Naive thymus-derived CD4-positive, alpha-beta T cell (primary cell): ENCODE results near the gene BLVRB. TPM values are rescaled to one million over a fixed set of nuclear protein-coding genes. Genes with fewer than 3 reads are reported as not detected.
"Not testable (repeated sequence)": the region's sequence is repeated elsewhere in the genome, so short reads cannot be mapped to it uniquely, and the experiment has no call there.

Source experiments
- ATAC-seq: fragments of 150-1000 bp; cut with Tn5 transposase; 2 replicates; pipeline ENCODE4 v1.10.0; 2021; ENCODE audit warnings: mild to moderate bottlenecking, moderate library complexity
- CTCF ChIA-PET: fragments of 350-600 bp; sonication (Branson Sonifier 250); formaldehyde crosslinking; loops from one replicate; lab custom pipeline; 2021; ENCODE audit warnings: antibody characterized with exemption; lab: Charles Lee
- POLR2A ChIA-PET: fragments of 350-600 bp; sonication (Branson Sonifier 250); formaldehyde crosslinking; loops from one replicate; lab custom pipeline; 2021; ENCODE audit warnings: antibody characterized with exemption, inconsistent platforms; lab: Charles Lee
- DNase-seq, 9 donors: peaks; one replicate each; pipeline versions ENCODE4 v3.0.0 to v3.0.0-alpha.2; 2020 to 2022; ENCODE audit warnings: mixed read lengths in 1 of 9
- H3K27ac ChIP-seq: one replicate; pipeline ENCODE4 v1.7.0; 2013; ENCODE audit warnings: mild to moderate bottlenecking, low read depth, low read length, moderate library complexity
- H3K27me3 ChIP-seq, 2 donors: one replicate each; pipeline ENCODE4 v1.7.0; 2013; ENCODE audit warnings: low read length in 2 of 2, mild to moderate bottlenecking in 2 of 2, moderate library complexity in 2 of 2; ENCODE audit not compliant: control insufficient read depth in 2 of 2, insufficient read depth in 2 of 2
- H3K36me3 ChIP-seq, 3 experiments: 1 replicate in 2 of 3; 2 replicates in 1 of 3; pipeline ENCODE4 v1.7.0; 2013; ENCODE audit warnings: low read length in 3 of 3, mild to moderate bottlenecking in 3 of 3, moderate library complexity in 1 of 3; ENCODE audit not compliant: insufficient read depth in 3 of 3, control insufficient read depth in 2 of 3
- H3K4me1 ChIP-seq, 2 donors: one replicate each; pipeline ENCODE4 v1.7.0; 2013; ENCODE audit warnings: low read length in 2 of 2, mild to moderate bottlenecking in 2 of 2, moderate library complexity in 1 of 2; ENCODE audit not compliant: control insufficient read depth in 2 of 2, insufficient read depth in 2 of 2
- H3K4me3 ChIP-seq: 2 replicates; pipeline ENCODE4 v1.7.0; 2013; ENCODE audit warnings: mild to moderate bottlenecking, low read length
- H3K9me3 ChIP-seq, 3 experiments: 1 replicate in 2 of 3; 2 replicates in 1 of 3; pipeline ENCODE4 v1.7.0; 2013; ENCODE audit warnings: low read length in 3 of 3; ENCODE audit not compliant: control insufficient read depth in 2 of 3
- H3K27ac Mint-ChIP-seq, 9 donors: one replicate each; pipeline ENCODE4 v1.8.0; 2020 to 2022; ENCODE audit warnings: mixed read lengths in 9 of 9, mild to moderate bottlenecking in 8 of 9, moderate library complexity in 5 of 9, inconsistent platforms in 2 of 9
- H3K27me3 Mint-ChIP-seq, 5 donors: one replicate each; pipeline ENCODE4 v1.8.0; 2021 to 2022; ENCODE audit warnings: mixed read lengths in 5 of 5, mild to moderate bottlenecking in 1 of 5
- H3K36me3 Mint-ChIP-seq, 5 donors: one replicate each; pipeline ENCODE4 v1.8.0; 2020 to 2022; ENCODE audit warnings: mixed read lengths in 5 of 5, mild to moderate bottlenecking in 3 of 5, inconsistent platforms in 1 of 5
- H3K4me1 Mint-ChIP-seq, 7 donors: one replicate each; pipeline ENCODE4 v1.8.0; 2020 to 2022; ENCODE audit warnings: mixed read lengths in 7 of 7, mild to moderate bottlenecking in 3 of 7, inconsistent platforms in 1 of 7
- H3K4me3 Mint-ChIP-seq, 10 donors: one replicate each; pipeline ENCODE4 v1.8.0; 2020 to 2022; ENCODE audit warnings: mild to moderate bottlenecking in 10 of 10, mixed read lengths in 10 of 10, moderate library complexity in 6 of 10, inconsistent platforms in 2 of 10
- H3K9me3 Mint-ChIP-seq, 11 donors: one replicate each; pipeline ENCODE4 v1.8.0; 2020 to 2022; ENCODE audit warnings: mixed read lengths in 11 of 11, mild to moderate bottlenecking in 4 of 11, inconsistent platforms in 1 of 11, moderate library complexity in 1 of 11
- intact Hi-C, 2 donors: fragments of 100-400 bp; cut with micrococcal nuclease; formaldehyde crosslinking; loops; one replicate each; pipeline ENCODE4 v1.15.1; 2023
- polyA plus RNA-seq, 2 donors: library from polyadenylated mRNA; unstranded; fragments of 300-500 nt; fragmentation: Illumina TruSeq; gene quantifications; one replicate each; pipeline ENCODE4 v1.2.3, GENCODE V29; 2021
- total RNA-seq, 6 experiments: library from RNA in 5 of 6; stranded (reverse) in 5 of 6; gene quantifications; 1 replicate in 5 of 6; 2 replicates in 1 of 6; pipeline ENCODE4 v1.2.3 and lab custom pipeline; 2021 to 2026

BLVRB gene
- total and polyA plus RNA-seq, 7 experiments from 2014 or later: 11.0 to 42.2 (median 14.3) TPM

GRCh38 chr19:40438284-40438683, 27.3 kb downstream of the BLVRB start:
- no peak for ATAC-seq
- POLR2A ChIA-PET: interaction anchor here (0.6 to 1.9 kb wide), 4 partner anchors 10 to 953 kb away, joined by 6 read pairs; partner anchors contain the start of gene SERTAD1

DNA sequence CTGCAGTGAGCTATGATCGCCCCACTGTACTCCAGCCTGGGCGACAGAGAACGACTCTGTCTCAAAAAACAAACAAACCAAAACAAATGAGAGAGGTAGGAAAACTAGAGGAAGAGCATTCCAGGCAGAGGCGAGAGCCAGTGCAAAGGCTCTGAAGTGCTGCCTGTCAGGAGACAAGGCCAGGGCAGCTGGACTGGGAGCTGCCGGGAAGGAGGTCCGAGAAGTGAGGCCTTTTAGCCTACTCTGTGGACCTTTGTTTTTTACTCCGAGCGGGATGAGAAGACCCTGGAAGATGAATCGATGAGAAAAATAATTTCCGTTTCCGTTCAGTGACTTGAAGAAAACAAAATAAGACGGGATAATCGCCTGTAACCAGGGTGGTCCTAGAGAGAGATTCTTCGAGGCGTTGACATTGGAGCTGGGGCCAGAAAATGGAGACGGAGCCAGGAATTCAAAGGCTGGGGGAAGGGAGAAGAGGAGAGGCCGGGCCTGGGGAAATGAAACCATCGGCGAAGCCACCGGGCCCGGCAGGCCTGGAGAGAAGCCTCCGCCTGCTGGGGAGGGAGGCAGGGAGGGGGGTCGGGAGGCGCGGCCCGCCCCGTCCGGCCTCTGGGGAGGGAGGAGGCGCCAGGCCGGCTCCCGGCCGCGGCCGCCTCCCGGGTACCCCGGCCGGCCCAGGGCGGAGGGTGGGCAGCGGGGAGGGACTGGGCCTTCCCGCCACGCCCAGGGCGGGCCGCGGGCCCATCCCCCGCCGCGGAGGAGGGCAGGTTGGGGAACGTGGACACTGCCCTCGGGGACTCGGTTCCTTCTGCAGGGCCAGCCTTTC, 31.9 kb downstream of the BLVRB start:
- peaks cover 0 to 25% (median 12%) of the 10 kb centered on the region in 7 donors for H3K4me1 Mint-ChIP-seq
- H3K9me3 Mint-ChIP-seq: peaks cover 0 to 2% (median 0%) of the 10 kb centered on the region in 11 donors
- ChIA-PET POLR2A (interaction anchor here (0.6 to 3.2 kb wide), 8 partner anchors 8 to 981 kb away, joined by 3 to 24 read pairs (median 4); partner anchors contain the start of gene SERTAD3), CTCF (interaction anchor here (0.7 to 2.0 kb wide), 3 partner anchors 9 to 13 kb away, joined by 3 to 11 read pairs (median 9); no protein-coding TSS in a partner anchor)
- Histone ChIP-seq H3K27me3 (no peaks in the 10 kb centered on the region), H3K27ac (peak overlapping the region; percentile 77), H3K36me3 (no peaks in the 10 kb centered on the region), H3K4me1 (peaks cover 5 to 6% of the 10 kb centered on the region in 2 donors), H3K9me3 (no peaks in the 10 kb centered on the region), H3K4me3 (peak overlapping the region; percentile 53)
- ATAC-seq (peak; percentile 94), DNase-seq (peak in 8 of 9 donors; percentile 42 to 70 (median 52))
- no peaks in the 10 kb centered on the region for H3K36me3 Mint-ChIP-seq
- peak overlapping the region; percentile 97 to 99 (median 98) for H3K27ac Mint-ChIP-seq
- peak overlapping the region; percentile 88 to 98 (median 95) for H3K4me3 Mint-ChIP-seq
- intact Hi-C loops: loop anchor here (1.0 kb wide), 3 partner anchors 8 to 12 kb away; partner anchors contain the start of gene SERTAD1 (in 2 of the 2)
- no peaks in the 10 kb centered on the region for H3K27me3 Mint-ChIP-seq

More at GRCh38 chr19:40438284-40438683, 27.3 kb downstream of the BLVRB start:
- peaks cover 10 to 38% (median 22%) of the 10 kb centered on the region in 7 donors for H3K4me1 Mint-ChIP-seq
- peaks cover 0 to 2% (median 0%) of the 10 kb centered on the region in 11 donors for H3K9me3 Mint-ChIP-seq
- intact Hi-C loops: no loop called here
- H3K36me3 Mint-ChIP-seq: peaks cover 0 to 6% (median 0%) of the 10 kb centered on the region in 5 donors
- H3K27ac ChIP-seq: no peak overlapping the region
- CTCF ChIA-PET: interaction anchor here (1.8 kb wide), 1 partner anchor 26 kb away, joined by 5 read pairs; no protein-coding TSS in a partner anchor
- peak overlapping the region in 1 of 9 donors; percentile 69 for H3K27ac Mint-ChIP-seq
- H3K27me3 ChIP-seq: no peaks in the 10 kb centered on the region
- no peaks in the 10 kb centered on the region for H3K9me3 ChIP-seq
- no peak for DNase-seq
- H3K4me1 ChIP-seq: peaks cover 12 to 13% of the 10 kb centered on the region in 2 donors
- no peaks in the 10 kb centered on the region for H3K27me3 Mint-ChIP-seq
- H3K4me3 ChIP-seq: no peak overlapping the region
- H3K36me3 ChIP-seq: peaks cover 9 to 20% (median 10%) of the 10 kb centered on the region in 3 experiments
- H3K4me3 Mint-ChIP-seq: no peak overlapping the region

DNA sequence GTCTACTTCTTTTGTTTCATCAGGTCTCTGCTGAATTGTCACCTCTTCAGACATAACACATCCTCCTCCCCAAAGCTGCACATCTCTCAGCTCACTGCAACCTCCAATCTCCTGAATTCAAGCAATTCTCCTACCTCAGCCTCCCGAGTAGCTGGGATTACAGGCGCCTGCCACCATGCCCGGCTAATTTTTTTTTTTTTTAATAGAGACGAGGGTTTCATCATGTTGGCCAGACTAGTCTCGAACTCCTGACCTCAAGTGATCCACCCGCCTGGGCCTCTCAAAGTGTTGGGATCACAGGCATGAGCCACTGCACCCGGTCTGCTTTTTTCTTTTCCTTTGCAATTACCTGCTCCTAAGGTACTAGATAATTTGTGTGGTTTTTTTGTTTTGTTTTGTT, 32.8 kb downstream of the BLVRB start:
- not testable (repeated sequence) for ATAC-seq, H3K36me3 ChIP-seq, H3K9me3 ChIP-seq, H3K4me1 ChIP-seq, H3K9me3 Mint-ChIP-seq, H3K27me3 Mint-ChIP-seq, H3K36me3 Mint-ChIP-seq, DNase-seq, H3K27me3 ChIP-seq, H3K4me3 ChIP-seq
- ChIA-PET CTCF (interaction anchor here (1.9 to 2.0 kb wide), 2 partner anchors 10 to 12 kb away, joined by 9 to 11 read pairs; no protein-coding TSS in a partner anchor), POLR2A (interaction anchor here (0.6 to 3.2 kb wide), 7 partner anchors 9 to 258 kb away, joined by 3 to 24 read pairs (median 4); partner anchors contain the start of gene SERTAD3)
- intact Hi-C loops: loop anchor here (1.0 kb wide), 3 partner anchors 7 to 11 kb away; partner anchors contain the start of gene SERTAD1 (in 1 of the 2)
- Mint-ChIP-seq H3K4me1 (peaks cover 0 to 25% (median 12%) of the 10 kb centered on the region in 7 donors), H3K27ac (peak overlapping the region; percentile 39 to 99 (median 98)), H3K4me3 (peak overlapping the region; percentile 88 to 98 (median 95))
- peak overlapping the region; percentile 77 for H3K27ac ChIP-seq

GRCh38 chr19:40431698-40432097, 33.8 kb downstream of the BLVRB start:
- intact Hi-C loops: no loop called here
- Histone ChIP-seq H3K9me3 (no peaks in the 10 kb centered on the region), H3K27ac (no peak overlapping the region), H3K4me1 (peaks cover 5 to 6% of the 10 kb centered on the region in 2 donors), H3K27me3 (no peaks in the 10 kb centered on the region), H3K4me3 (no peak overlapping the region), H3K36me3 (no peaks in the 10 kb centered on the region)
- peak overlapping the region in 5 of 10 donors; percentile 13 to 96 (median 19) for H3K4me3 Mint-ChIP-seq
- ATAC-seq (no peak), DNase-seq (no peak)
- H3K27me3 Mint-ChIP-seq: no peaks in the 10 kb centered on the region
- ChIA-PET CTCF (no interaction called here), POLR2A (interaction anchor here (0.6 to 3.0 kb wide), 2 partner anchors 12 to 1435 kb away, joined by 5 to 20 read pairs; no protein-coding TSS in a partner anchor)
- no peaks in the 10 kb centered on the region for H3K36me3 Mint-ChIP-seq
- peaks cover 0 to 25% (median 12%) of the 10 kb centered on the region in 7 donors for H3K4me1 Mint-ChIP-seq
- H3K9me3 Mint-ChIP-seq: peaks cover 0 to 2% (median 0%) of the 10 kb centered on the region in 11 donors
- peak overlapping the region in 2 of 9 donors; percentile 53 to 99 for H3K27ac Mint-ChIP-seq

DNA sequence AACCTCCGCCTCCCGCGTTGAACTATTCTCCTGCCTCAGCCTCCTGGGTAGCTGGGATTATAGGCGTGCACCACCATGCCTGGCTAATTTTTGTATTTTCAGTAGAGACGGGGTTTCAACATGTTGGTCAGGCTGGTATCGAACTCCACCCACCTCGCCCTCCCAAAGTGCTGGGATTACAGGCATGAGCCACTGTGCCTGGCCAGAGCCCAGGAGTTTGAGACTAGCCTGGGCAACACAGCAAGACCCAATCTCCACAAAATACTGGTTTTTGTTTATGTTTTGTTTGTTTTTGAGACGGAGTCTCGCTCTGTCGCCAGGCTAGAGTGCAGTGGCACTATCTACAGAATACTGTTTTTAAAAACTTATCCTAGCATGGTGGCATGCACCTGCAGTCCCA, 35.3 kb downstream of the BLVRB start:
- H3K4me3 ChIP-seq, H3K4me1 ChIP-seq, H3K27ac ChIP-seq, ATAC-seq, H3K36me3 ChIP-seq, H3K9me3 Mint-ChIP-seq, H3K9me3 ChIP-seq, intact Hi-C loops, H3K4me3 Mint-ChIP-seq, H3K27me3 ChIP-seq, H3K36me3 Mint-ChIP-seq, H3K27me3 Mint-ChIP-seq, H3K27ac Mint-ChIP-seq, DNase-seq: not testable (repeated sequence)
- CTCF ChIA-PET: interaction anchor here (0.7 kb wide), 2 partner anchors 9 to 1545 kb away, joined by 3 read pairs; no protein-coding TSS in a partner anchor
- POLR2A ChIA-PET: interaction anchor here (0.6 to 1.2 kb wide), 4 partner anchors 10 to 37 kb away, joined by 3 to 6 read pairs (median 4); no protein-coding TSS in a partner anchor
- peaks cover 0 to 26% (median 11%) of the 10 kb centered on the region in 7 donors for H3K4me1 Mint-ChIP-seq

GRCh38 chr19:40428197-40428596, 37.3 kb downstream of the BLVRB start:
- CTCF ChIA-PET, H3K4me3 ChIP-seq, H3K27ac ChIP-seq, H3K36me3 ChIP-seq, H3K27me3 Mint-ChIP-seq, H3K27me3 ChIP-seq, H3K9me3 Mint-ChIP-seq, H3K4me3 Mint-ChIP-seq, H3K36me3 Mint-ChIP-seq, DNase-seq, ATAC-seq, H3K9me3 ChIP-seq, H3K27ac Mint-ChIP-seq: not testable (repeated sequence)
- POLR2A ChIA-PET: interaction anchor here (0.6 to 4.0 kb wide), 2 partner anchors 10 to 14 kb away, joined by 6 to 66 read pairs; partner anchors contain the start of gene SERTAD3
- peaks cover 12 to 30% (median 15%) of the 10 kb centered on the region in 7 donors for H3K4me1 Mint-ChIP-seq
- intact Hi-C loops: loop anchor here (5.0 to 10.0 kb wide), 6 partner anchors 184 to 1083 kb away; partner anchors contain the start of genes COQ8B (in 1 of the 2), EGLN2 (in 1 of the 2), HNRNPUL1 (in 1 of the 2) and ITPKC (in 1 of the 2)
- H3K4me1 ChIP-seq: peaks cover 11 to 12% of the 10 kb centered on the region in 2 donors
